ENCODE data around the gene CLCNKB. TPM values are rescaled to one million over a fixed set of nuclear protein-coding genes. Genes with fewer than 3 reads are reported as not detected.
"Not testable (repeated sequence)": the region's sequence is repeated elsewhere in the genome, so short reads cannot be mapped to it uniquely, and the experiment has no call there.

CLCNKB gene
- total RNA-seq, 1 donor from 2014 or later = not detected

DNA sequence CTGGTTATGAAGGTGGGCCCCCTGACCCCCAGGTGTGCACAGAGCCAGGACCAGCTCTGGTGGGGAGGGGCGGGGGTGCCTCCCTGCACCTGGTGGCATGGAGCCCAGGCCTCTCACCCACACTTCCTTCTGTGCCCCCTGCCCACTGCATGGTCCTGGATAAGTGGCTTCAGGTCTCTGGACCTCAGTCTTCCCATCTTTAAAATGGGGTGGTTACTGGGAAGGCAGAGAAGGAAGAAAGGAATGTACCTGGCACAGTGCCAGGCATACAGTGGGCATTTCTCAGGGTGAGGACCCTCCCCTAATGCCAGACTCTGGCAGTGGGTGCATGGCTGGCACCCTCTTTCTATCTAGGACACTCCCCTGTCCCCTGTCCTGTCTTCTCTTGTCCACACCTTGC is 14.3 kb upstream of the CLCNKB start:
- no peak for DNase-seq (ENCODE audit: low spot score)
- no peak for ATAC-seq

DNA sequence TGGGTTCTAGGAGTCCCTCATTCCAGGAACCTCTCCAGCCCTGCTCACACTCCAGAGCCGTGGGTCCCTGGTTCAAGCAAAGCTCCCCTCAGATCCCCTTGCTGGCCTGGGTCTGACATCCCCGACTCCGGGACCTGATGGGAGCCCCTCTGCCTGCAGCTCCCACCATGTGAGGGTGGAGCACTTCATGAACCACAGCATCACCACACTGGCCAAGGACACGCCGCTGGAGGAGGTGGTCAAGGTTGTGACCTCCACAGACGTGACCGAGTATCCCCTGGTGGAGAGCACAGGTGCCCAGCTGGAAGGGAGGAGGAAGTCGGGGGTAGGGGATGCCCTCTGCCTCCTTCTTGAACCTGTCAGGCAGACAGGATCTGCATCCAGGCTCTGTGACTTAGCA is 12.0 kb upstream of the CLCNKB start:
- DNase-seq (ENCODE audit: low spot score) (no peak), ATAC-seq (no peak)

DNA sequence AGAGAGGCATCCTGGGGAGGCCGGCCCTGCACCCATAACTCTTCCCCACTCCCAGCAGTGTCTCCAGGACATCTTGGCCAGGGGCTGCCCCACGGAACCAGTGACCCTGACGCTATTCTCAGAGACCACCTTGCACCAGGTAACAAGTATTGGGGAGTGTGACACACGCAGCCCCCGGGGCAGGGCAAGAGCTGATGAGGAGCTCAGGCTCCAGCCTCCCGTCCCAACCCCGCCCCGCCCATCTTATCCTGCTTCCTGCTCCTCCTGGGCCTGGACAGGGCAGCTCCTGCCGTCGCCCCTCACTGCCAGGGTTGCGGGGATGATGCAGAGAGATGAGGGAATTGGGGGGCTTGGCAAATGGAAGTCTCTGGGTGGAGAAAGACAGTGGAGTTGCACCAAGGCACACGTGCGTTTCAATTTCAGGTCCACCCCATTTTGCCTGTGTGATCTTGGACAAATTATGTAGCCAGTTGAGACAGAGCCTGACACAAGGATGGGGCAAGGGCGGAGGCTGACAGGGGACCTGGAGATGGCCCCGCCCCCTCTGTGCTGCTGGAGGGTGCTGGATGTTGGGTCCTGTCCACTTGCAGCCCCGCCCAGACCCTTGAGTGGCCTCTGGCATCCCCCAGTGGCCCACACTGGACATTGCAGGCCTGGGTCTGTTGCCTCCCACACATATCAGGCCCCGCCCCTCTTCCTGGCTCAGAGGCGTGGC is 11.0 kb upstream of the CLCNKB start:
- DNase-seq (ENCODE audit: low spot score) = peak; percentile 81
- ATAC-seq = peak; percentile 95

DNA sequence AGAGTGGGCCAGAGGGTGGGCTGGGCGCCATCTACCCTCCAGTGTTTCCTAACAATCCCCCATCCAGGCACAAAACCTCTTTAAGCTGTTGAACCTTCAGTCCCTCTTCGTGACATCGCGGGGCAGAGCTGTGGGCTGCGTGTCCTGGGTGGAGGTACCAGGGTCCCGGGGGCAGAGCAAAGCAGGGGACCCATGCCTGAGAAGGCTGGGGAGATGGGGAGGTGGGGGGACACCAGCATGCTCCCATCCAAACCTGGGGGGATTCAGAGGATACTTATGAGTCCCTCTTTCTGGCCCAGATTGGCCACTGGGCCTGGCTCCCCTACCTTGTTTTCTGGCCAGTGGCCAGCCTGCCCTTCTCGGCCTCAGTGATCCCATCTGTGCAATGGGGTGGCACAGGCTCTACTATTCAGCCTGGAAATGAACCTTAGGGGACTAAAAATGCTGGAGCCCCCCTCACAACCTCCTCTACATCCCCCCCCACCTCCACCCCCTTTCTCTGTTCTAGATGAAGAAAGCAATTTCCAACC is 10.4 kb upstream of the CLCNKB start:
- not testable (repeated sequence) for ATAC-seq; DNase-seq (ENCODE audit: low spot score)

DNA sequence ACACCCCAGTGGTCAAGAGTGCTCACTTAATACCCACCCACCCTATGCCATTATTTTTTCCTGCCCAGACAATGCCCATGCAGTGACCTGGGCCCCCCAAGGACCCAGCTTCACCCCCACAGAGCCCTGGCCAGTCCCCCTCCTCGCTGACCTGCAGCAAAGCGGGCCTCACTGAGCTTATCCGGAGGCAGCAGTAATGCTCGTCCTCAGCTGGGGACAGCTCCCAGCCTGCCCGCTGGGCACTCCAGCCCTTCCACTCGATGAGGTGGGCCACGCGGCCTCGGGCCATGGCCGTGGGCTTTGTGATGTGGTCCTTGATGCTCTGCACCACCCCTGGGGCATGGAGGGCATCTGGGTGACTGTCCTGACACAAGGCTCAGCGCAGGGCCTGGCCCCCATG is 7.1 kb upstream of the CLCNKB start:
- not testable (repeated sequence) for ATAC-seq; DNase-seq (ENCODE audit: low spot score)

DNA sequence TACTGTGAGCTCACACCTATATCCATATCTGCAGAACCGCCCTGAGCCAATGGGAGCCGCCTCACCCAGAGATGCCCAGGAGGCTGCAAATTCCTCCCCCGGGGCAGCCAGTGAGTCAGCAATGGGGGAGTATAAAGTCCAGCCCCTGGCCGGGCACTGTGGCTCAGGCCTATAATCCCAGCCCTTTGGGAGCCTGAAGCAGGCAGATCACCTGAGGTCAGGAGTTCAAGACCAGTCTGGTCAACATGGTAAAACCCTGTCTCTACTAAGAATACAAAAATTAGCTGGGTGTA is 5.0 kb upstream of the CLCNKB start:
- ATAC-seq (no peak), DNase-seq (ENCODE audit: low spot score) (no peak)

DNA sequence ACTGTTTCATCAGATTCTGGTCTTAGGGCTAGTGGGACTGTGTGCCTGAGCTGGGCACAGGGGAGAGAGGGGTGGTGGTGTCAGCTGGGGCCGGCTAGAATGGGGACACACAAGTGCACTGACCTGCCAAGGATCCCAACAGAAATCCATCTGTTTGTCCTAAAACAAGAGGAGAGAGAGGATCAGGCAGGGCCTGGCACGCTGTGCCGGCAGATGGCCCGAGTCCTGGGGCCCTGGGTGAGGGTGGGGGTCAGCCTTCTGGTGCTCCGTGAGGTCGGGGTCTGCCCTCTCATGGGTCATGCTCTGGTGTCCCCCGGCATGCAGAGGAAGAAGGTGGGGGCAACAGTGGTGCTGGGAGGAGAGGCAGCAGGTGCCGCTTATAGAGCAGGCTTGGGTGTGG is 3.7 kb upstream of the CLCNKB start:
- not testable (repeated sequence) for ATAC-seq; DNase-seq (ENCODE audit: low spot score)

DNA sequence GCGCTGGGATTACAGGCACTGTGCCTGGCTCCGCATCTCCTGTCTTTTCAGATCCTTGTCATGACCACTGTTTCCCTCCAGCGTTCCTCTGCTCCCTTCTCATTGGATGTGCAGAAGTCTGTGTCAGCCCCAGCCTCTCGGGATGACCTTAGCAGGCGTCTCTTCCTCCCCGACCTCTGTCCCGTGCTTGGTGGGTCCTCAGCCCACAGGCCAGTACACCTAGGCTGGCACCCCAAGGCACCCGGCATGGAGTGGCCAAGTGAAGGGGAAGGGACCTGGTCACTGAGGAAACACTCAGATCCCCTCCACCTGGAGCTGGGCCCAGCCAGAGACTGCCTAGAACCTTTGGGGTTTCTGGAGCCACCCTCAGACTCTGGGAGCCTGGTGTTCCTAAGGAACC is 2.4 kb upstream of the CLCNKB start:
- DNase-seq (ENCODE audit: low spot score) (no peak), ATAC-seq (no peak)

DNA sequence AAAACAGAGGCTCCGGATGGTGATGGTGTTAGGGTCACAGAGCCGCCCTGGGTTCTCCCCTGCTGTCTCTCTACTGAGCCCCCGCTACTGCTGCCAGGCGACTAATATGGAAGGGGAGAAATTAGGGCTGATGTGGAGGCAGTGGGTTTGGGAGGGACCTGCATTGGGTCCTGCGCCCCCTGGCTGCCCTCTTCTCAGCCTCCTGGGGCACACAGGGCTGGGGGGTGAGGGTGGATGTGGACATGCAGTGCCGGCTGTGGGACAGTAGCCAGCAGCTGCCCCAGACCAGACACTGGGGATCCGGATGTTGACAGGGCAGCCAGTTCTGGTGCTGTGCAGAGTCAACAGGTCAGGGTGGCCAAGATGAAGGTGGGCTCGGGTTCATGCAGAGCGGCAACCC is 1.5 kb upstream of the CLCNKB start:
- ATAC-seq (no peak), DNase-seq (ENCODE audit: low spot score) (no peak)

DNA sequence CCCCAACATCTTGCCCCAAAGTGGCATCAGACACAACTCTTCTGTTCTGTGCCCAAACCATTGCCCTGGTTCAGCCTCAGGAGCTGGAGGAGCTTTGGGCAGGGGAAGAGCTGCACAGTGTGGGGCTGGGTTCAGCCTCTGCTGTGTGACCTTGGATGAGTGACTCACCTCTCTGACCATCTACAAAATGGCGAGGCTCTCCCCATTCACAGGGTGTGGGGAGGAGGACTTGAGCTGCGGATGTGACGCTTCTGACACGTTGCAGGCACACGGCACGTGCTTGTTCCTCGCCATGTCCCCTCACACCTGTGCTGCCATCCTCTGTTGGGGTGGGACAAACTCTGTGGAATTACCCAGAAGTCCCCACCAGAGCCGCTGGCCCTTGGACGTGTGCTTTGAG is 928 bp upstream of the CLCNKB start:
- DNase-seq (ENCODE audit: low spot score); ATAC-seq: not testable (repeated sequence)

DNA sequence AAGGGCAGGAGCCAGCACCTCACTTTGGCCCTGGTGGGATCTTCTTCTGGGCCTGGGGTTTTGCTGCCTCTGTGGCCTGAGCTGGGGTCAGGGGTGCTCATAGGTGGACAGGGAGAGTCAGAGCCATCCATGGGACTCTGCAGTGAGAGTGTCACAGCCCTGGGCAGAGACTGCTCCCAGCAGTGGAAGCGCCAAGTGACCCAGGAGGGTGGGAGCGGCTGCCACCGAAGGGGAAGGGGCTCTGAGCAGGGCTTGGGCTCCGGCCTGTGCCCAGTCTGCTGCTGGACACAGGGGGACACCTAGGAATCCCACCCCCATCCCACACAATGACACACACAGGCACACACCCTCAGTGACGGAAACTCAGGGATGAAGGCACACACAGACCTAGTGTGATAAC is 368 bp downstream of the CLCNKB start:
- no peak for ATAC-seq
- no peak for DNase-seq (ENCODE audit: low spot score)

DNA sequence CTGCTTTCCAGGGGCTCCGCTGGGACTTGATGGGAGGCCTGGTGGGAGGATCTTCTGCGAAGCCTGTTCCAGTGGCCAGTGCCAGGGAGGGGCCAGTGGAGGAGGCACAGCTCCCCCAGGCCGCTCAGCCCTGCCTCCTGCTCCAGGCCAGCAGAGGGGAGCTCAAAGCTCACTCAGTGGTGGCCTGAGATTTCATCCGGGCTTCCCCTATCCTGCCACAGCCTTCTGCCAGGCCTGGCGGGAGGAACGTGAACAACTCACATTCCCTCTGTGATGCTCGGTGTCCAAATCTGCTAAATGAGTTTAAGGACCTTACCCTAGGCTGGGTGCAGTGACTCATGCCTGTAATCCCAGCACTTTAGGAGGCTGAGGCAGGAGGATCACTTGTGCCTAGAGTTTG is 3.3 kb downstream of the CLCNKB start:
- ATAC-seq (no peak), DNase-seq (ENCODE audit: low spot score) (no peak)

DNA sequence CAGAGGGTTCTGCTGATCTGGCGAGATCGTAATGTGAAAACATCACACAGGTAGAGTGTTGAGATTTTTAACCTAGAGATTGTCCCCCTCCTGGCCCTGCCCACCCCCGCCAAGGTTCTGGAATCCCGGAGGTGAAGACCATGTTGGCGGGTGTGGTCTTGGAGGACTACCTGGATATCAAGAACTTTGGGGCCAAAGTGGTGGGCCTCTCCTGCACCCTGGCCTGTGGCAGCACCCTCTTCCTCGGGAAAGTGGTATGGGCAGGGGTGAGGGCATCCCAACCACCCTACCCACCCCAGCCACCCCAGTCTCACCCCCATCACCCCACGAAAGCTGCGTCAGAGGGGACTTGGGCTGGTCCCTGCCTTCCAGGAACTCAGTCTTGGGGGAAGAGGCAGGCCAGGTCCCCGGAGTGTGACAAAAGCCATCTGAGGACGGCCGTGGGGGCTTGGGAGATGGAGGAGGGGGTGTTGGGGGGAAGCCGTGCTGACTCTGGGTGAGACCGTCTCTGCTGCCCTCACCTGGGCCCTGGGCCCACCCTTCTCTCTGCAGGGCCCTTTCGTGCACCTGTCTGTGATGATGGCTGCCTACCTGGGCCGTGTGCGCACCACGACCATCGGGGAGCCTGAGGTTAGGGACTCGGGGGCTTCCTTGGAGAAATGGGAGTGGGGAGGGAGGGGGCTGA is 4.4 kb downstream of the CLCNKB start:
- ATAC-seq (no peak), DNase-seq (ENCODE audit: low spot score) (no peak)

DNA sequence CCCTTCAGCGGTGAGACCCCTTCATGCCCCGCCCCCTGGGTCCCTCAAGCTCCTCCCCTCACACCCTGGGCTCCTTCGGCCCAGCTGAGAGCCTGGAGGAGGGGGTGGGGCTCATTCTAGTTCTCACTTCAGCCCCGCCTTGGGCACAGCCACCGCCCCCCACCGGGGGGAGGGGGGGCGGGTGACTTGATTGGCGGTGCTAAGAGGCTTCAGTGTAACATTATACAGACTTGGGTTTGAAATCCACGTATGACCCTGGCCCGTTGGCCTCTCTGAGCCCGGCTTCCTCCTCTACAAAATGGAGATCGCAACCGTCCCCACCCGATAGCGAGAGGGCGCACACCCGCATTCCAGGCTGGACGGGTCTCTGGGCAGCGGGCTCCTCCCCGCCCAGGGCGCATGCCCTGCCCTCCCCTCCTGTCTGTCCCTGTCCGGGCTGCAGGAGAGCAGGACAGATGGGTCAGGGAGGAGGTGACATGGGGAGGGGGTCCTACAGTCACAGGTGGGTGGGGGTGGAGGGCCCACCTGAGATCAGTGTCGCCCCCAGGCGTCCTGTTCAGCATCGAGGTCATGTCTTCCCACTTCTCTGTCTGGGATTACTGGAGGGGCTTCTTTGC is 5.1 kb downstream of the CLCNKB start:
- ATAC-seq = no peak
- no peak for DNase-seq (ENCODE audit: low spot score)

DNA sequence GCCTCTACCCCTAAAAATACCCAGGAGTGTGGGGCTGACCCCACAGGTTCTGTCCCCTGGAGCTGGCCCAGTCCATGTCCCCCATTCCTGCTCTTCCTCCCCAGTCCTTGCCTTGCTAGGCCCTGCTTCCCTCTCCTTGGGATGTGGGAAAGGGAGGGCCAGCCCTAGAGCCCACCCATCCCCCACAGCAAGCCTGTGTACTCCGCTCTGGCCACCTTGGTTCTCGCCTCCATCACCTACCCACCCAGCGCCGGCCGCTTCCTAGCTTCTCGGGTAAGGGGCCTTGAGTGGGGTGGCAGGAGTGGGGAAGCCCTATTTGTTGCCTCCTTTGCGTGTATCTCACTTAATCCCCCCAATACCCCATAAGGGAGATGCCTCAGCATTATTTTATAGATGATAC is 6.7 kb downstream of the CLCNKB start:
- no peak for DNase-seq (ENCODE audit: low spot score)
- no peak for ATAC-seq

DNA sequence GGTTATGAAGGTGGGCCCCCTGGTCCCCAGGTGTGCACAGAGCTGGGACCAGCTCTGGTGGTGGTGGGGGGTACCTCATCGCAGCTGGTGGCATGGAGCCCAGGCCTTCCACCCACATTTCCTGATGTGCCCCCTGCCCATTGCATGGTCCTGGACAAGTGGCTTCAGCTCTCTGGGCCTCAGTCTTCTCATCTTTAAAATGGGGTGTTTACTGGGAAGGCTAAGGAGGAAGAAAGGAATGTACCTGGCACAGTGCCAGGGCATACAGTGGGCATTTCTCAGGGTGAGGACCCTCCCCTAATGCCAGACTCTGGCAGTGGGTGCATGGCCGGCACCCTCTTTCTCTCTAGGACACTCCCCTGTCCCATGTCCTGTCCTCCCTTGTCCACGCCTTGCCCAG is 7.5 kb downstream of the CLCNKB start:
- DNase-seq (ENCODE audit: low spot score) (no peak), ATAC-seq (no peak)

DNA sequence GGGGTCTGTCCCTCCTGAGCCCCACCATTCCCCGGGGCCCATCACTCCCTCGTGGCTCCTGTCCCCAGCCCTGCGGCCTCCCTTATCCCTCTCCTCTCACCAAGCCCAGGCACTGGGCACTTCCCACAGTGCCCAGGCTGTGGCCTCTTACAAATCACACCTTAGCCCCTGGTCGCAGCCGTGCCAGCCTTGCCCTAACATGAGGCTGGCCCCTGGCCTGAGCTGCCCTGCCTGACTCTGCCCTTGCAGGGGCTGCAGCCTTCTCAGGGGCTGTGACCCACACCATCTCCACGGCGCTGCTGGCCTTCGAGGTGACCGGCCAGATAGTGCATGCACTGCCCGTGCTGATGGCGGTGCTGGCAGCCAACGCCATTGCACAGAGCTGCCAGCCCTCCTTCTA is 8.4 kb downstream of the CLCNKB start:
- DNase-seq (ENCODE audit: low spot score); ATAC-seq: not testable (repeated sequence)

DNA sequence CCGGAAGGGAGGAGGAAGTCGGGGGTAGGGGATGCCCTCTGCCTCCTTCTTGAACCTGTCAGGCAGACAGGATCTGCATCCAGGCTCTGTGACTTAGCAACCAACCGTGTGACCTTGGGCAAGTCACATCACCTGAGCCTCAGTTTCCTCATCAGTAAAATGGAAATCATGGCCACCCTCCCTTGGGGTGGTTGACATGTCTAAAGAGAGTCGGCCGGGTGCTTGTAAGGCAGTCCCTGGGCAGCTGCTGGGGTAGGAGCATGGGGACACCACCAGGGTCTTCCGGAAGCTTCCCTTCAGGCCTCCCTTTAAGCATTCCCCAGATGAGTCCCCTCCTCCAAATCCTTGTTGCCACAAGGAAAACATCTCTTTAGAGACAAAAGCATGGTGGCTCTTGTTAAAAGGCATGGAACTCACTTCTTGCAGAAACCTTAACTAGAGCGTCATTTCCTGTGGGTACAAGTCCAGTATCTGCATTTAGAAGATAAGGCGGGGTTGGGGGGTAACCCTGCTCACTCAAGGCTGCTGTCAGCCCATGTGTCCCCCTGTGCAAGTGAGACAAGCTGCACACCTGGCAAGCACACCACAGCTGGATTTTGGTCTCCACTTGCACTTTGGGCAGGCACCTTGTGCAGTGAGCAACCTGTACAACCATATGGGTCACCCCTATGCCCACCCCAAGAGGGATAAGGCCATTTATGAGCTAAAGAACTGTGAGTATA is 10.4 kb downstream of the CLCNKB start:
- DNase-seq (ENCODE audit: low spot score) (no peak), ATAC-seq (no peak)

DNA sequence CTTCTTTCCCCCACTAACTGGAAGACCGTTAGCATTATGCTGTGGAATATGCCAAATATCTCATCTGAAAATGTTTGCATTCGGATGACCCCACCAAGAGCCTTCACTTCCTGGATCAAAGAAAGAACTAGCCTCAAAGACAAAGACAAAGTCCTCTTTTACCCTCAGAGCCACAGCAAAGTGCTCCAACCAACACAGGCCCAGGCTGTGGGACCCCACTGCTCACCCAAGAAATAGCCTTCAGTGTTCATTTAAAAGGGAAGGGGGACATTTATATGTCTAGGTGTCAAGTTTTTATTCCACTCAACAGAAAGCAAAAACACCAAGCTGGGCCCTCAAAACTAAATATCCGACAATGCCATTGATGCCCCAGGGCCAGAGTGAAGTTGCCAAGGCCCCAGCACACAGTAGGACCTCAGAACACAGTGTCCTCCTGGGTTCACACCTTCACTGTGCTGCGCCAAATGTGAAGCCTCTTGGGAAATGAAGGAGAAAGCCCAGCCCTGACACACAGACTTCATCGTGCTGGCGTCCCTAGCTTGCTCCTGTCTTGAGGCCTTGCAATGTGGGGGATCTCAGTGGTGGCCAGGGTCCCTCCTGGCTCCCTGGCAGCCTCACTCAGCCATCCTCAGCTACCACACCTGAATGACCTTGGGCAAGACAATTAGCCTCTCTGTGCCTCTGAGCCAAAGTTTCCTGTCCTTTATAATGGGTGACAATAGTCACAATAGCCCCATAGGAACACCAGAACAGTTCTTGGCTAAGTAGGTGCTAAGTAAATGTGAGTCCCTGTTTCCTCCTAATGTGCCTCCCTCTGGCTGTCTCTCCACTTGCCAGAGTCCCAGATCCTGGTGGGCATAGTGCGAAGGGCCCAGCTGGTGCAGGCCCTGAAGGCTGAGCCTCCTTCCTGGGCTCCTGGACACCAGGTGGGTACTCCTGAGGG is 11.3 kb downstream of the CLCNKB start:
- ATAC-seq (no peak), DNase-seq (ENCODE audit: low spot score) (no peak)
